ENCODE results near the gene VIT. TPM values are rescaled to one million over a fixed set of nuclear protein-coding genes. Genes with fewer than 3 reads are reported as not detected.

VIT gene
- total RNA-seq, 1 donor from 2014 or later = not detected

- CTCF ChIA-PET = interaction anchor here (1.0 kb wide), 1 partner anchor 10 kb away, joined by 3 read pairs; no protein-coding TSS in a partner anchor
- DNase-seq (no peak), ATAC-seq (ENCODE audit: low read depth) (no peak)
- Mint-ChIP-seq H3K9me3 (no peaks in the 10 kb centered on the region), H3K27me3 (no peaks in the 10 kb centered on the region), H3K4me1 (peaks cover 10% of the 10 kb centered on the region), H3K27ac (no peak overlapping the region), H3K4me3 (no peak overlapping the region), H3K36me3 (ENCODE audit: low read depth) (no peaks in the 10 kb centered on the region)
- intact Hi-C loops (cut with micrococcal nuclease) = loop anchor here (5.0 kb wide), 1 partner anchor 1622 kb away; no protein-coding TSS in a partner anchor
- TF ChIP-seq, protein P1, sequence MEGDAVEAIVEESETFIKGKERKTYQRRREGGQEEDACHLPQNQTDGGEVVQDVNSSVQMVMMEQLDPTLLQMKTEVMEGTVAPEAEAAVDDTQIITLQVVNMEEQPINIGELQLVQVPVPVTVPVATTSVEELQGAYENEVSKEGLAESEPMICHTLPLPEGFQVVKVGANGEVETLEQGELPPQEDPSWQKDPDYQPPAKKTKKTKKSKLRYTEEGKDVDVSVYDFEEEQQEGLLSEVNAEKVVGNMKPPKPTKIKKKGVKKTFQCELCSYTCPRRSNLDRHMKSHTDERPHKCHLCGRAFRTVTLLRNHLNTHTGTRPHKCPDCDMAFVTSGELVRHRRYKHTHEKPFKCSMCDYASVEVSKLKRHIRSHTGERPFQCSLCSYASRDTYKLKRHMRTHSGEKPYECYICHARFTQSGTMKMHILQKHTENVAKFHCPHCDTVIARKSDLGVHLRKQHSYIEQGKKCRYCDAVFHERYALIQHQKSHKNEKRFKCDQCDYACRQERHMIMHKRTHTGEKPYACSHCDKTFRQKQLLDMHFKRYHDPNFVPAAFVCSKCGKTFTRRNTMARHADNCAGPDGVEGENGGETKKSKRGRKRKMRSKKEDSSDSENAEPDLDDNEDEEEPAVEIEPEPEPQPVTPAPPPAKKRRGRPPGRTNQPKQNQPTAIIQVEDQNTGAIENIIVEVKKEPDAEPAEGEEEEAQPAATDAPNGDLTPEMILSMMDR (IDR thresholded peaks at IDR 0.05) = no peak
- POLR2A ChIA-PET = no interaction called here
These were observed 92.8 kb downstream of the VIT start for GRCh38 chr2:36789181-36789804.

DNA sequence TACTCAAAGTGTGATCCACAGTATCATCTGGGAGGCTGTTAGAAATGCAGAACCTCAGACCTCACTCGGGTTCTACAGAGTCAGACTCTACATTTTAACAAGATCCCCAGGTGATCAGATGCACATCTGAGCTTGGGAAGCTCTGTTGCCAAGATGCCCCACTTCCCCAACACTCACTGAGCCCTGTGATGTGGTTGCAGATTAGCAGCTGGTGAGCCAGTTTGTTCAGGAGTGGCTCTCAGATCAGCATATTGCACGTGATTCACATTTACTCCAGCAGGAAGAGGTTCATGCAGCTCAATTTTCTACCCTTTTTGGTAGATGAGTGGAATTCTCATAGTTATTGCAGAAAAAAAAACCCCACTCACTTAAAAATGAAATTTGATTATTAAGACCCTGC, 96.4 kb downstream of the VIT start:
- ATAC-seq (ENCODE audit: low read depth) (no peak), DNase-seq (no peak)
- Mint-ChIP-seq H3K9me3 (no peaks in the 10 kb centered on the region), H3K4me3 (no peak overlapping the region), H3K4me1 (peaks cover 10% of the 10 kb centered on the region), H3K27me3 (peaks cover 12% of the 10 kb centered on the region), H3K36me3 (ENCODE audit: low read depth) (no peaks in the 10 kb centered on the region), H3K27ac (no peak overlapping the region)
- CTCF ChIA-PET = interaction anchor here (1.2 to 3.4 kb wide), 2 partner anchors 8 to 11 kb away, joined by 3 to 14 read pairs; no protein-coding TSS in a partner anchor
- TF ChIP-seq, protein P1 (IDR thresholded peaks at IDR 0.05) = no peak
- intact Hi-C loops (cut with micrococcal nuclease) = no loop called here
- POLR2A ChIA-PET = no interaction called here

GRCh38 chr2:36797324-36798070, 101.0 kb downstream of the VIT start:
- ATAC-seq (ENCODE audit: low read depth) (no peak), DNase-seq (no peak)
- TF ChIP-seq, protein P1 (IDR thresholded peaks at IDR 0.05) = no peak
- Mint-ChIP-seq H3K9me3 (no peaks in the 10 kb centered on the region), H3K36me3 (ENCODE audit: low read depth) (no peaks in the 10 kb centered on the region), H3K27me3 (peaks cover 23% of the 10 kb centered on the region), H3K4me1 (no peaks in the 10 kb centered on the region), H3K27ac (no peak overlapping the region), H3K4me3 (no peak overlapping the region)
- ChIA-PET POLR2A (no interaction called here), CTCF (no interaction called here)
- intact Hi-C loops (cut with micrococcal nuclease) = no loop called here

GRCh38 chr2:36798724-36799123, 102.2 kb downstream of the VIT start:
- ChIA-PET CTCF (no interaction called here), POLR2A (no interaction called here)
- TF ChIP-seq, protein P1 (IDR thresholded peaks at IDR 0.05) = no peak
- Mint-ChIP-seq H3K4me3 (no peak overlapping the region), H3K27ac (no peak overlapping the region), H3K4me1 (no peaks in the 10 kb centered on the region), H3K36me3 (ENCODE audit: low read depth) (no peaks in the 10 kb centered on the region), H3K9me3 (no peaks in the 10 kb centered on the region), H3K27me3 (peaks cover 27% of the 10 kb centered on the region)
- ATAC-seq (ENCODE audit: low read depth) (no peak), DNase-seq (no peak)
- intact Hi-C loops (cut with micrococcal nuclease) = no loop called here

- ChIA-PET CTCF (no interaction called here), POLR2A (no interaction called here)
- TF ChIP-seq, protein P1 (IDR thresholded peaks at IDR 0.05) = no peak
- intact Hi-C loops (cut with micrococcal nuclease) = no loop called here
- no peaks in the 10 kb centered on the region for H3K4me1 Mint-ChIP-seq
- no peak overlapping the region for H3K27ac Mint-ChIP-seq
- no peaks in the 10 kb centered on the region for H3K36me3 Mint-ChIP-seq (ENCODE audit: low read depth)
- DNase-seq = no peak
- no peak overlapping the region for H3K4me3 Mint-ChIP-seq
- no peak for ATAC-seq (ENCODE audit: low read depth)
- H3K27me3 Mint-ChIP-seq = peaks cover 27% of the 10 kb centered on the region
- no peaks in the 10 kb centered on the region for H3K9me3 Mint-ChIP-seq
These were observed 103.9 kb downstream of the VIT start for GRCh38 chr2:36800381-36800780.
